GM12878 (cell line): ENCODE measurements around the gene COL9A3. TPM values are rescaled to one million over a fixed set of nuclear protein-coding genes. Genes with fewer than 3 reads are reported as not detected.

Experiments used
- ATAC-seq: fragments of 200-7000 bp; cut with Tn5 transposase; 3 replicates; pipeline ENCODE4 v1.9.1; 2020; ENCODE audit warnings: mild to moderate bottlenecking, moderate library complexity
- BruUV-seq: library from RNA; stranded (reverse); fragments of 400-500 nt; replicated peaks from 2 replicates; lab custom pipeline; 2021; lab: Mats Ljungman, UMichigan
- CTCF ChIA-PET: fragments of 300-600 bp; sonication (Branson Sonifier 250); formaldehyde crosslinking; extraction: SDS; loops from one replicate; lab custom pipeline; 2021; ENCODE audit warnings: inconsistent platforms; lab: Yijun Ruan, JAX
- POLR2A ChIA-PET: fragments of 350-600 bp; formaldehyde crosslinking; extraction: SDS; loops from one replicate; lab custom pipeline; 2021; ENCODE audit warnings: inconsistent platforms; lab: Charles Lee
- RAD21 ChIA-PET: fragments of 300-600 bp; sonication (Branson Sonifier 250); formaldehyde crosslinking; loops from one replicate; lab custom pipeline; 2023; ENCODE audit warnings: antibody characterized with exemption; ENCODE audit not compliant: unreplicated experiment; lab: Charles Lee
- SMC1A ChIA-PET: fragments of 300-600 bp; sonication (Branson Sonifier 250); formaldehyde crosslinking; loops from one replicate; lab custom pipeline; 2023; ENCODE audit not compliant: unreplicated experiment, uncharacterized antibody; lab: Charles Lee
- DNase-seq: peaks from one replicate; pipeline ENCODE4 v3.0.0-alpha.2; 2011; ENCODE audit warnings: low read depth, low spot score
- FAIRE-seq: peaks from 3 replicates; lab custom pipeline; 2011; peaks lifted over from hg19 to GRCh38; lab: Jason Lieb, UNC
- H2AFZ ChIP-seq: 2 replicates; pipeline ENCODE4 v1.6.0; 2011; ENCODE audit warnings: low read depth, low read length, control low read depth; ENCODE audit not compliant: control insufficient read depth
- H3K27ac ChIP-seq: 2 replicates; pipeline ENCODE4 v1.5.1; 2011; ENCODE audit warnings: control low read depth; ENCODE audit not compliant: control insufficient read depth, insufficient read depth
- H3K27me3 ChIP-seq, 2 experiments: replicated peaks in 1 of 2; 2 replicates each; pipeline versions ENCODE4 v1.6.0 to v1.6.1; 2011; ENCODE audit warnings: low read length in 1 of 2; ENCODE audit not compliant: control insufficient read depth in 2 of 2, insufficient read depth in 2 of 2
- H3K36me3 ChIP-seq, 2 experiments: 2 replicates each; pipeline ENCODE4 v1.5.1; 2011; ENCODE audit warnings: low read length in 1 of 2; ENCODE audit not compliant: control insufficient read depth in 2 of 2, insufficient read depth in 2 of 2
- H3K4me1 ChIP-seq: 2 replicates; pipeline ENCODE4 v1.6.1; 2011; ENCODE audit warnings: mild to moderate bottlenecking, low read length, moderate library complexity, mixed read lengths; ENCODE audit not compliant: control insufficient read depth, insufficient read depth
- H3K4me2 ChIP-seq: 2 replicates; pipeline ENCODE4 v1.6.0; 2011; ENCODE audit warnings: control low read depth; ENCODE audit not compliant: control insufficient read depth, insufficient read depth
- H3K4me3 ChIP-seq: fragments of 200-600 bp; sonication (generic); 2 replicates; pipeline ENCODE4 v1.5.1; 2016
- H3K79me2 ChIP-seq: 2 replicates; pipeline ENCODE4 v1.6.0; 2011; ENCODE audit warnings: low read length; ENCODE audit not compliant: control insufficient read depth, insufficient read depth
- H3K9ac ChIP-seq: 2 replicates; pipeline ENCODE4 v1.8.0; 2011; ENCODE audit warnings: low read length, control low read depth, mixed read lengths; ENCODE audit not compliant: control insufficient read depth, insufficient read depth
- H3K9me3 ChIP-seq: replicated peaks from 3 replicates; pipeline ENCODE4 v1.5.1; 2011; ENCODE audit warnings: mild to moderate bottlenecking, low read length; ENCODE audit not compliant: control insufficient read depth, insufficient read depth
- H4K20me1 ChIP-seq: 2 replicates; pipeline ENCODE4 v1.6.0; 2011; ENCODE audit not compliant: control insufficient read depth, insufficient read depth
- BCLAF1 ChIP-seq: fragments of 450-650 bp; IDR thresholded peaks from 2 replicates; pipeline ENCODE4 v1.6.1; 2017; ENCODE audit warnings: antibody characterized with exemption, mild to moderate bottlenecking, moderate library complexity
- CBX5 ChIP-seq: sonication (generic); IDR thresholded peaks from 2 replicates; pipeline ENCODE4 v1.6.1; 2016; ENCODE audit warnings: low read depth, moderate library complexity, mild to moderate bottlenecking, inconsistent platforms
- CEBPB ChIP-seq, 2 experiments: fragments of 150-350 bp in 1 of 2; IDR thresholded peaks; 2 replicates each; pipeline ENCODE4 v1.6.1; 2012 to 2014; ENCODE audit warnings: low read depth in 2 of 2, low read length in 2 of 2, borderline replicate concordance in 1 of 2, inconsistent platforms in 1 of 2
- GATAD2B ChIP-seq: fragments of 450-650 bp; conservative IDR thresholded peaks from 2 replicates; pipeline ENCODE4 v1.6.1; 2017; ENCODE audit warnings: low read depth, mild to moderate bottlenecking, moderate library complexity
- IKZF1 ChIP-seq: fragments of 450-650 bp; conservative IDR thresholded peaks from 2 replicates; pipeline ENCODE4 v1.6.1; 2017; ENCODE audit warnings: antibody characterized with exemption, mild to moderate bottlenecking
- KAT2A ChIP-seq: conservative IDR thresholded peaks from 2 replicates; pipeline ENCODE4 v1.6.1; 2011; ENCODE audit warnings: low read depth, low read length; ENCODE audit not compliant: control insufficient read depth
- NFXL1 ChIP-seq: fragments of 450-650 bp; IDR thresholded peaks from 2 replicates; pipeline ENCODE4 v1.6.1; 2017; ENCODE audit warnings: antibody characterized with exemption, mild to moderate bottlenecking, borderline replicate concordance
- PAX8 ChIP-seq: fragments of 450-650 bp; IDR thresholded peaks from 2 replicates; pipeline ENCODE4 v1.6.1; 2017; ENCODE audit warnings: mild to moderate bottlenecking, moderate library complexity
- PKNOX1 ChIP-seq: fragments of 450-650 bp; IDR thresholded peaks from 2 replicates; pipeline ENCODE4 v1.6.1; 2016; ENCODE audit warnings: mild to moderate bottlenecking
- PRDM15 ChIP-seq: fragments of 450-650 bp; formaldehyde crosslinking; IDR thresholded peaks from 2 replicates; pipeline ENCODE4 v1.4.0; 2020; ENCODE audit warnings: mild to moderate bottlenecking, moderate library complexity
- SMAD5 ChIP-seq: IDR thresholded peaks from 2 replicates; pipeline ENCODE4 v1.6.1; 2016; ENCODE audit warnings: antibody characterized with exemption, low read depth
- STAT1 ChIP-seq: fragments of 450-650 bp; conservative IDR thresholded peaks from 2 replicates; pipeline ENCODE4 v1.6.1; 2014; ENCODE audit warnings: antibody characterized with exemption, mild to moderate bottlenecking
- TCF7 ChIP-seq: IDR thresholded peaks from 2 replicates; pipeline ENCODE4 v1.6.1; 2014; ENCODE audit warnings: antibody characterized with exemption, borderline replicate concordance
- WGBS: methylation state at CpG from one replicate; pipeline ENCODE4 v1.1.6; 2016; ENCODE audit warnings: low lambda C conversion rate; ENCODE audit not compliant: insufficient replicate concordance, insufficient coverage; ENCODE audit errors: missing lambda C conversion rate; 5-methylcytosine and 5-hydroxymethylcytosine counted together
- in situ Hi-C: fragments of 300-500 bp; cut with MboI; formaldehyde crosslinking; loops from 9 replicates; pipeline ENCODE4 v1.14.3; 2018; ENCODE audit warnings: mixed read lengths
- intact Hi-C: fragments of 100-400 bp; cut with micrococcal nuclease; formaldehyde crosslinking; loops from one replicate; pipeline ENCODE4 v1.14.2; 2022; ENCODE audit not compliant: unreplicated experiment
- polyA plus RNA-seq, 11 experiments: library from polyadenylated mRNA; depleted of rRNA in 4 of 11; unstranded in 6 of 11; stranded (reverse) in 5 of 11; fragments of >200 nt; fragmentation: Nextera tagmentation in 4 of 11; fragmentation: Illumina TruSeq in 1 of 11; extraction: Ambion mirVana in 4 of 11; extraction: Trizol in 1 of 11; gene quantifications; 1 replicate in 1 of 11; 2 replicates in 10 of 11; pipeline versions ENCODE4 v1.2.1 to v1.2.3, GENCODE V29; 2011 to 2016; ENCODE audit warnings: inconsistent platforms in 2 of 11, missing spikeins in 2 of 11, low read depth in 1 of 11
- total RNA-seq, 4 experiments: library from RNA; depleted of rRNA in 3 of 4; stranded (reverse); fragments of >200 nt in 3 of 4; fragmentation: Illumina TruSeq in 1 of 4; extraction: Trizol in 1 of 4; gene quantifications; 2 replicates each; pipeline versions ENCODE4 v1.2.1 to v1.2.3, GENCODE V29; 2013 to 2021

The COL9A3 gene
- total and polyA plus RNA-seq, 10 of the 15 experiments (the other 5 are each of a cell fraction or from before 2014, with no cell fraction given), result 0.09 to 1.7 (median 0.63) TPM; not detected in 1

GRCh38 chr20:62844182-62844581 is 27.3 kb downstream of the COL9A3 start (continued):
- no peak for TF ChIP-seq SMAD5

GRCh38 chr20:62845416-62846160 is 28.7 kb downstream of the COL9A3 start:
- CTCF ChIA-PET, result no interaction called here
- intact Hi-C loops (no loop called here), in situ Hi-C loops (no loop called here)
- ATAC-seq (no peak), DNase-seq (no peak), FAIRE-seq (no peak)
- Histone ChIP-seq H3K79me2 (no peaks in the 10 kb centered on the region), H3K27ac (no peak overlapping the region), H3K9me3 (no peaks in the 10 kb centered on the region), H3K4me2 (no peak overlapping the region), H2AFZ (no peak overlapping the region), H3K9ac (no peak overlapping the region), H4K20me1 (no peaks in the 10 kb centered on the region; the same call in 1 of the 2 replicates), H3K4me1 (no peaks in the 10 kb centered on the region), H3K27me3 (no peaks in the 10 kb centered on the region; a peak in 1 of 4 replicates), H3K4me3 (no peak overlapping the region), H3K36me3 (peaks cover 0 to 3% of the 10 kb centered on the region in 2 experiments; a peak in 1 of 4 replicates)
- 89% methylated on average over 16 of the region's 16 CpGs for WGBS
- BruUV-seq, result no TSS peak
- POLR2A ChIA-PET, result no interaction called here
- RAD21 ChIA-PET, result no interaction called here
- SMC1A ChIA-PET, result no interaction called here
- no peak for TF ChIP-seq PRDM15 (CRISPR knock-in tag)
- no peak for TF ChIP-seq GATAD2B
- TF ChIP-seq PAX8, result no peak
- no peak for TF ChIP-seq IKZF1
- TF ChIP-seq NFXL1, result no peak
- TF ChIP-seq BCLAF1, result no peak
- TF ChIP-seq CBX5, result no peak
- no peak for TF ChIP-seq TCF7
- no peak for TF ChIP-seq PKNOX1
- no peak for TF ChIP-seq STAT1
- no peak for TF ChIP-seq KAT2A
- no peak for TF ChIP-seq CEBPB (IDR thresholded peaks at IDR 0.05; ENCODE audit: borderline replicate concordance in 1 of 2, low read depth in 2 of 2, low read length in 2 of 2)
